Cardiac fibroblast (primary cell): ENCODE results near the gene SCNN1A.

Experiments
- DNase-seq, 2 donors: peaks; one replicate each; pipeline versions ENCODE4 v3.0.0 to v3.0.0-alpha.2; 2010; ENCODE audit warnings: low read depth in 2 of 2
- H3K4me3 ChIP-seq, 2 donors: replicated peaks in 1 of 2; 1 replicate in 1 of 2; 2 replicates in 1 of 2; pipeline ENCODE4 v1.5.1; 2011; ENCODE audit warnings: low read depth in 2 of 2, low read length in 2 of 2, mild to moderate bottlenecking in 2 of 2, moderate library complexity in 1 of 2
- CTCF ChIP-seq: IDR thresholded peaks from one replicate; pipeline ENCODE4 v1.5.1; 2011; ENCODE audit warnings: low read depth, mild to moderate bottlenecking, low read length, inconsistent platforms

Gene SCNN1A

GRCh38 chr12:6355491-6356373 lies 19.6 kb downstream of the SCNN1A start:
- no peak for DNase-seq
- no peak overlapping the region for H3K4me3 ChIP-seq

DNA sequence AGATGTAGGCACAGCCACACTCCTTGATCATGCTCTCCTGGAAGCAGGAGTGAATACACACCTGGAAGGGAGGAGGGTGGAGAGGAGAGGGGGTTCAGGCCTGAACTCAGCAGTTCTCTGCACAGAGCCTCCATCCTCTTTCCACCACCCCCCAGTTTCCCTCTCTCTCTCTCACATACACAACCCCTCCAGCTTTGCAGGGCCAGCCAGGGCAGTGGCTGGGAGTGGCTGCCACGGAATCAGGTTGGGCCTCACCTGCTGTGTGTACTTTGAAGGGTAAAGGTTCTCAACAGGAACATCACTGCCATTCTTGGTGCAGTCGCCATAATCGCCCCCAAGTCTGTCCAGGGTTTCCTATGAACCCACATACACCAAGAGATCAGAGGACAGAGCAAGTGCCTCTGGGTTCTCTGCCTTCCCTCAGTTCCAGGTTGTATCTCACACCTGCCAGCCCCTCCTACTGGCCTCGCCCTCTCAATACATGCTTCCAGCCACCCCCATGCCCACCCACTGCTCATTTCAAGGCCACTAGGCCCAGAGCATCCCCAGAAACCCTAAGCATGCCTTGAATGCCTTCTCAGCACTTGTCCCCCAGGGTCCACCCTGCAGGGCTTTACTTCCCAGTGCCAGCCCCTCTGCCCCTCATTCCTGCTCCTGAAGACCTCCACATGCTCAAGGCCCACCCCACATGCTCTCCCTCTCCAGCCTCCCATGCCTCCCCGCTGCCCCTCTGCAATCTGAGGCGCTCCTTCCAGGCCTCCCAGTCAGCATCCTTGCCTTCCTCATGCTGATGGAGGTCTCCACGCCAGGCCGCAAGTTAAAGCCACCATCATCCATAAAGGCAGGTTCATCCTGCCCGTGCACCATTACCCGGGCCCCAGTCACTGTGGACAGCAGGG lies 20.6 kb downstream of the SCNN1A start:
- H3K4me3 ChIP-seq = no peak overlapping the region
- no peak for TF ChIP-seq CTCF
- DNase-seq = no peak

More at GRCh38 chr12:6355491-6356373, 19.6 kb downstream of the SCNN1A start:
- TF ChIP-seq CTCF = no peak

GRCh38 chr12:6352193-6353173 lies 22.9 kb downstream of the SCNN1A start:
- no peak for TF ChIP-seq CTCF
- no peak for DNase-seq
- H3K4me3 ChIP-seq = no peak overlapping the region

DNA sequence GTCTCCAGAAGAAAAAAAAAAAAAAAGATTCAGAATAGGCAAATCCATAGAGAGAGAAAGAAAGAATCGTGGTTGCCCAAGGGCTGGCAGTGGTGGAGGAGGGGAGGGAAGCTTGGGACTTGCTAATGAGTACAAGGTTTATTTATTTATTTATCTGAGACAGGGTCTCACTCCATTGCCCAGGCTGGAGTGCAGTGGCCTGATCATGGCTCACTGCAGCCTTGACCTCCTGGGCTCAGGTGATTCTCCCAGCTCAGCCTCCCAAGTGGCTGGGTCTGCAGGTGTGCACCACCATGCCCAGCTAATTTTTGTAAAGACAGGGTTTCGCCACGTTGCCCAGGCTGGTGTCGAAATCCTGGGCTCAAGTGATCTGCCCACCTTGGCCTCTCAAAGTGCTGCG lies 23.7 kb downstream of the SCNN1A start:
- TF ChIP-seq CTCF = no peak

GRCh38 chr12:6347367-6348338 lies 27.7 kb downstream of the SCNN1A start:
- DNase-seq = peak; percentile 55 to 98
- TF ChIP-seq CTCF = no peak
- H3K4me3 ChIP-seq = no peak overlapping the region

More for the DNA sequence above, 23.7 kb downstream of the SCNN1A start:
- no peak overlapping the region for H3K4me3 ChIP-seq
- no peak for DNase-seq
